Neutrophil (primary cell): ENCODE results near the gene TAF13.
"Not testable (repeated sequence)": the region's sequence is repeated elsewhere in the genome, so short reads cannot be mapped to it uniquely, and the experiment has no call there.

Experiments
- H3K27ac ChIP-seq: fragments of 200-600 bp; sonication (generic); 2 replicates; pipeline ENCODE4 v1.5.1; 2016; ENCODE audit warnings: mild to moderate bottlenecking, moderate library complexity
- H3K27me3 ChIP-seq: fragments of 200-600 bp; sonication (generic); 2 replicates; pipeline ENCODE4 v1.6.0; 2016; ENCODE audit warnings: mild to moderate bottlenecking
- H3K36me3 ChIP-seq: fragments of 200-600 bp; sonication (generic); 2 replicates; pipeline ENCODE4 v1.5.1; 2017
- H3K4me1 ChIP-seq, 2 experiments: fragments of 200-600 bp in 1 of 2; sonication (generic) in 1 of 2; 1 replicate in 1 of 2; 2 replicates in 1 of 2; pipeline versions ENCODE4 v1.5.1 to v1.6.1; 2013 to 2016; ENCODE audit warnings: low read depth in 1 of 2, low read length in 1 of 2, mild to moderate bottlenecking in 1 of 2, moderate library complexity in 1 of 2; ENCODE audit not compliant: control insufficient read depth in 1 of 2, insufficient read depth in 1 of 2
- H3K4me3 ChIP-seq, 2 experiments: fragments of 200-600 bp in 1 of 2; sonication (generic) in 1 of 2; 1 replicate in 1 of 2; 2 replicates in 1 of 2; pipeline ENCODE4 v1.5.1; 2013 to 2016; ENCODE audit warnings: low read depth in 1 of 2, low read length in 1 of 2, mild to moderate bottlenecking in 1 of 2, moderate library complexity in 1 of 2
- H3K9me3 ChIP-seq: fragments of 200-600 bp; sonication (generic); 2 replicates; pipeline ENCODE4 v1.5.1; 2016
- TF ChIP-seq, protein P1 (sequence below): fragments of 200-600 bp; sonication (generic); IDR thresholded peaks from 2 replicates; pipeline ENCODE4 v1.5.1; 2016; ENCODE audit warnings: antibody characterized with exemption

The TAF13 gene

DNA sequence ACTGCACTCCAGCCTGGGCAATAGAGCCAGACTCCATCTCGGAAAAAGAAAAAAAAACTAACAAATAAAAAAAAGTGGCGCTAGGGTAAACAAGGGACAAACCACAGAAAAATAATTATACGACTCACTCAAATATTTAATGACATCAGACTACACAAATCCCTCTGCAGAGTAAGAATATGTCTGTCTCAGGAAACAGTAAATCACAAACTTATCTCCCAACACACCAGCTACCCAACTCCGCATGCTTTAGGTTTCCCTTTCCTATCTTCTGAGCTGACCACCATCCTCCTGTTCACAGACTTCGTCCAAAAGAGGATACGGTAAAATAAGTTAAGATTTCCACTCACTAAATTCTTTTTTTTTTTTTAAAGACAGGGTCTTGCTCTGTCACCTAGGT, 50.1 kb downstream of the TAF13 start:
- Histone ChIP-seq H3K27me3 (no peaks in the 10 kb centered on the region), H3K9me3 (no peaks in the 10 kb centered on the region), H3K27ac (no peak overlapping the region), H3K4me1 (no peaks in the 10 kb centered on the region), H3K36me3 (peaks cover 16% of the 10 kb centered on the region), H3K4me3 (no peak overlapping the region)
- TF ChIP-seq, protein P1, sequence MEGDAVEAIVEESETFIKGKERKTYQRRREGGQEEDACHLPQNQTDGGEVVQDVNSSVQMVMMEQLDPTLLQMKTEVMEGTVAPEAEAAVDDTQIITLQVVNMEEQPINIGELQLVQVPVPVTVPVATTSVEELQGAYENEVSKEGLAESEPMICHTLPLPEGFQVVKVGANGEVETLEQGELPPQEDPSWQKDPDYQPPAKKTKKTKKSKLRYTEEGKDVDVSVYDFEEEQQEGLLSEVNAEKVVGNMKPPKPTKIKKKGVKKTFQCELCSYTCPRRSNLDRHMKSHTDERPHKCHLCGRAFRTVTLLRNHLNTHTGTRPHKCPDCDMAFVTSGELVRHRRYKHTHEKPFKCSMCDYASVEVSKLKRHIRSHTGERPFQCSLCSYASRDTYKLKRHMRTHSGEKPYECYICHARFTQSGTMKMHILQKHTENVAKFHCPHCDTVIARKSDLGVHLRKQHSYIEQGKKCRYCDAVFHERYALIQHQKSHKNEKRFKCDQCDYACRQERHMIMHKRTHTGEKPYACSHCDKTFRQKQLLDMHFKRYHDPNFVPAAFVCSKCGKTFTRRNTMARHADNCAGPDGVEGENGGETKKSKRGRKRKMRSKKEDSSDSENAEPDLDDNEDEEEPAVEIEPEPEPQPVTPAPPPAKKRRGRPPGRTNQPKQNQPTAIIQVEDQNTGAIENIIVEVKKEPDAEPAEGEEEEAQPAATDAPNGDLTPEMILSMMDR = no peak

DNA sequence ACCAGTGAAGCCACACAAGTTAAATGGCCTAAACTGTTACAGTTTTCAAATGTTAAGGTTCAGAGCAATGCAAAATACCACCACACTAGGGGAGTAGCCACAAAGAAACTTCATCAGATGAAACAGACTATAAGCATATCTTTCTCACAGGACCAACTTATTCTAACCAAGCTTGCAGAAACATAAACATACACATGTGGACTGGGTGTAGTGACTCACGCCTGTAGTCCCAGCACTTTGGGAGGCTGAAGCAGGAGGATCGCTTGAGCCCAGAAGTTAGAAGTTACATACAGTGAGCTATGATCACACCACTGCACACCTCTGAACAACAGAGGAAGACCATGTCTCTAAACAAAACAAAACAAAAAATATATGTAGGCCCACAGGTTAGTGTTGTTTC, 51.2 kb downstream of the TAF13 start:
- no peaks in the 10 kb centered on the region for H3K9me3 ChIP-seq
- H3K36me3 ChIP-seq = peaks cover 16% of the 10 kb centered on the region
- H3K4me3 ChIP-seq = no peak overlapping the region
- TF ChIP-seq, protein P1 = no peak
- no peak overlapping the region for H3K27ac ChIP-seq
- no peaks in the 10 kb centered on the region for H3K27me3 ChIP-seq
- no peaks in the 10 kb centered on the region for H3K4me1 ChIP-seq

DNA sequence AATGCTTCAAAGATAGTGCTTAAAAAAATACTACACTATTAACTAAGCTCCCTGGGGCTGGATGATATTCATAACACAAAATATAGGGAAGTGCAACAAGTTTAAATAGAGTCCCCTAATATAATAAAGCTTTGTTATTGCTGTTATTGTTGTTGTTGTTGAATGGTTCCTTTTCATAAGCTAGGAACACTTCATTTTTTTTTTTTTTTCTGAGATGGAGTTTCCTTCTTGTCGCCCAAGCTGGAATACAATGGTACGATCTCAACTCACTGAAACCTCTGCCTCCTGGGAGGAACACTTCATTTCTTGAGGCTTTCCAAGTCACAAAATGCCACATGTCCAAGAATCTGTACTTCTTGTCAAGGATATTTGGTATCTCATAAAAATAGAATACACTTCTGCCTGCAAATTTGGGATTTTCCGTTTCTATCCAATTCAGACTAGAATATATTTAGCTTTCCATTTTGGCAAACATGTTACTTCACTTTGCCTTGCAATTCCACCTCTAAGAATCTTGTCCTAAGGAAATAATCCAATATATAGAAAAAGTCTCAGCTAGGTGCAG, 55.0 kb downstream of the TAF13 start:
- TF ChIP-seq, protein P1 = no peak
- no peaks in the 10 kb centered on the region for H3K27me3 ChIP-seq

DNA sequence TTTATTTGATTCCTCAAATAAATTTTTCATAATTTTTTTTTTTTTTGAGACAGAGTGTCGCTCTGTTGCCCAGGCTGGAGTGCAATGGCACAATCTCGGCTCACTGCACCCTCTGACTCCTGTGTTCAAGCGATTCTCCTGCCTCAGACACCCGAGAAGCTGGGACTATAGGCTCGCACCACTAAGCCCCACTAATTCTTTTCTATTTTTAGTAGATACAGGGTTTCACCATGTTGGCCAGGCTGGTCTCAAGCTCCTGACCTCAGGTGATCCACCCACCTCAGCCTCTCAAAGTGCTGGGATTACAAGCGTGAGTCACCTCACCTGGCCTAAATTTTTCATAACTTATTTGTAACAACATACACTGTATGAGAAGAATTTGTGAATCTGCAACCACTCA, 58.1 kb downstream of the TAF13 start:
- H3K4me3 ChIP-seq, H3K9me3 ChIP-seq, H3K27me3 ChIP-seq, H3K4me1 ChIP-seq, H3K27ac ChIP-seq: not testable (repeated sequence)
- peaks cover 40% of the 10 kb centered on the region for H3K36me3 ChIP-seq

More for the DNA sequence above, 55.0 kb downstream of the TAF13 start:
- Histone ChIP-seq H3K9me3 (no peaks in the 10 kb centered on the region), H3K36me3 (peaks cover 20% of the 10 kb centered on the region), H3K4me1 (no peaks in the 10 kb centered on the region), H3K27ac (no peak overlapping the region), H3K4me3 (no peak overlapping the region)

DNA sequence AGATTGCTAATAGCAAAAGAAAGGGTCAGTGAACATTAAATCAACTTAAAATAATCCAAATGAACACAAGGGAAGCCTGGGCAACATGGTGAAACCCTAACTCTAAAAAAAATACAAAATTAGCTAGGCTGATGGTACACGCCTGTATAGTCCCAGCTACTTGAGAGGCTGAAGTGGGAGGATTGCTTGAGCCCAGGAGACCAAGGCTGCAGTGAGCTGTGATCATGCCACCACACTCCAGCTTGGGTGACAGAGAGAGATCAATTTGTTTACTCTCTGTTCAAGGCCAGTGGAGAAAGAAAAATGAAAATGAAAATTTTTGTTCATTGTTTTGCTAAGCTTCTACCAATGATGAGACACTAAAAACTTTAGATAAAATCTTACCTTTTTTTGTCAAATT, 58.7 kb downstream of the TAF13 start:
- H3K36me3 ChIP-seq = peaks cover 41% of the 10 kb centered on the region

More for the DNA sequence above, 58.7 kb downstream of the TAF13 start:
- Histone ChIP-seq H3K4me1 (no peaks in the 10 kb centered on the region), H3K9me3 (no peaks in the 10 kb centered on the region), H3K4me3 (no peak overlapping the region), H3K27ac (no peak overlapping the region), H3K27me3 (no peaks in the 10 kb centered on the region)
- TF ChIP-seq, protein P1 = no peak
